Thyroid gland (tissue), 4 donors: ENCODE data around the gene G3BP2.

Experiments used
- CTCF ChIP-seq, 6 experiments: fragments of 200-600 bp in 3 of 6; fragments of 450-650 bp in 3 of 6; sonication (generic) in 3 of 6; IDR thresholded peaks; one replicate each; pipeline ENCODE4 v1.5.1; 2016 to 2019; ENCODE audit warnings: antibody characterized with exemption in 6 of 6, mild to moderate bottlenecking in 2 of 6, inconsistent platforms in 1 of 6, moderate library complexity in 1 of 6
- POLR2A ChIP-seq, 2 donors: fragments of 450-650 bp; IDR thresholded peaks; one replicate each; pipeline ENCODE4 v1.6.1; 2017; ENCODE audit warnings: antibody characterized with exemption in 2 of 2, mild to moderate bottlenecking in 2 of 2, moderate library complexity in 1 of 2

GRCh38 chr4:75668596-75668995 is 4.6 kb downstream of the G3BP2 start:
- no peak for TF ChIP-seq CTCF (IDR thresholded peaks at IDR 0.05)
- TF ChIP-seq POLR2A (IDR thresholded peaks at IDR 0.05), result no peak
